Vagina (tissue), 2 donors: ENCODE measurements around the gene KLC1. TPM values are rescaled to one million over a fixed set of nuclear protein-coding genes. Genes with fewer than 3 reads are reported as not detected.

Experiments used
- DNase-seq, 2 donors: peaks; one replicate each; pipeline ENCODE4 v3.0.0-alpha.2; 2017; ENCODE audit errors: extremely low spot score in 2 of 2
- H3K27ac ChIP-seq: fragments of 200-600 bp; sonication (generic); one replicate; pipeline ENCODE4 v1.5.1; 2019
- H3K27me3 ChIP-seq: fragments of 200-600 bp; sonication (generic); one replicate; pipeline ENCODE4 v1.5.1; 2019
- H3K36me3 ChIP-seq, 2 donors: fragments of 200-600 bp; sonication (generic); one replicate each; pipeline ENCODE4 v1.5.1; 2017 to 2019
- H3K4me1 ChIP-seq: fragments of 200-600 bp; sonication (generic); one replicate; pipeline ENCODE4 v1.5.1; 2019
- H3K4me3 ChIP-seq, 2 donors: fragments of 200-600 bp; sonication (generic); 1 replicate in 1 of 2; 2 replicates in 1 of 2; pipeline ENCODE4 v1.5.1; 2016 to 2019
- H3K9me3 ChIP-seq: fragments of 200-600 bp; sonication (generic); one replicate; pipeline ENCODE4 v1.5.1; 2019
- POLR2A ChIP-seq, 2 donors: fragments of 450-650 bp; IDR thresholded peaks; one replicate each; pipeline ENCODE4 v1.6.1; 2017; ENCODE audit warnings: antibody characterized with exemption in 2 of 2, mild to moderate bottlenecking in 2 of 2, moderate library complexity in 2 of 2
- POLR2AphosphoS5 ChIP-seq, 2 donors: sonication (generic); formaldehyde crosslinking; IDR thresholded peaks; one replicate each; pipeline ENCODE4 v1.9.0; 2017; ENCODE audit warnings: antibody characterized with exemption in 2 of 2, mild to moderate bottlenecking in 2 of 2, low read depth in 1 of 2; ENCODE audit not compliant: insufficient read depth in 1 of 2
- intact Hi-C: fragments of 100-400 bp; cut with DNase I; formaldehyde crosslinking; loops from one replicate; pipeline ENCODE4 v1.15.1; 2023
- total RNA-seq: library from RNA; depleted of rRNA; stranded (reverse); fragments of >200 nt; gene quantifications from one replicate; pipeline ENCODE4 v1.2.3, GENCODE V29; 2016
- TF ChIP-seq, protein P1 (sequence below), 3 experiments: fragments of 450-650 bp in 2 of 3; fragments of 200-600 bp in 1 of 3; sonication (generic) in 1 of 3; IDR thresholded peaks; one replicate each; pipeline ENCODE4 v1.5.1; 2017 to 2019; ENCODE audit warnings: antibody characterized with exemption in 3 of 3, mild to moderate bottlenecking in 2 of 3, moderate library complexity in 2 of 3

KLC1 gene
- total RNA-seq, 1 donor from 2014 or later: 322 TPM

DNA sequence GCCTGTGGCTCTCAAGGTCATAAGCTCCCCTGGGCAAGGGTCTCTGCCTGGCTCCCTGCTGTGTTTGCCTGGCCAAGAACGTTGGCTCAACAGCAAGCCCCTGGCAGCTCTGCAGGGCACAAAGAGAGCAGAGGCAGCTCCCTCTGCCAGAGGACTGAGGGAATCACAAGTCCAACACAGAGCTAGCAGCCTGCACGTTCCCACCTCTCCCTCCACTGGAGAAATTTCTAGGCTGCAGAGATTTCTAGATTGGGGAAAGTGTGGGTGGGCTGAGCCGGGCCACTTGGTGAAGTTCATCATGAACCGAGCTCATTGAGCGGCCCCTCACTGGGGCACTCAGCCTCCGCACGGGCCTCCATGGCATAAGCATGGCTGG is 106.4 kb downstream of the KLC1 start:
- Histone ChIP-seq H3K27me3 (no peaks in the 10 kb centered on the region), H3K4me3 (no peak overlapping the region), H3K4me1 (peaks cover 57% of the 10 kb centered on the region), H3K9me3 (no peaks in the 10 kb centered on the region), H3K36me3 (peaks cover 0 to 26% of the 10 kb centered on the region in 2 donors), H3K27ac (peak overlapping the region; percentile 73)
- DNase-seq: no peak
- intact Hi-C loops: no loop called here
- no peak for TF ChIP-seq POLR2AphosphoS5 (IDR thresholded peaks at IDR 0.05; ENCODE audit: insufficient read depth in 1 of 2, low read depth in 1 of 2)

DNA sequence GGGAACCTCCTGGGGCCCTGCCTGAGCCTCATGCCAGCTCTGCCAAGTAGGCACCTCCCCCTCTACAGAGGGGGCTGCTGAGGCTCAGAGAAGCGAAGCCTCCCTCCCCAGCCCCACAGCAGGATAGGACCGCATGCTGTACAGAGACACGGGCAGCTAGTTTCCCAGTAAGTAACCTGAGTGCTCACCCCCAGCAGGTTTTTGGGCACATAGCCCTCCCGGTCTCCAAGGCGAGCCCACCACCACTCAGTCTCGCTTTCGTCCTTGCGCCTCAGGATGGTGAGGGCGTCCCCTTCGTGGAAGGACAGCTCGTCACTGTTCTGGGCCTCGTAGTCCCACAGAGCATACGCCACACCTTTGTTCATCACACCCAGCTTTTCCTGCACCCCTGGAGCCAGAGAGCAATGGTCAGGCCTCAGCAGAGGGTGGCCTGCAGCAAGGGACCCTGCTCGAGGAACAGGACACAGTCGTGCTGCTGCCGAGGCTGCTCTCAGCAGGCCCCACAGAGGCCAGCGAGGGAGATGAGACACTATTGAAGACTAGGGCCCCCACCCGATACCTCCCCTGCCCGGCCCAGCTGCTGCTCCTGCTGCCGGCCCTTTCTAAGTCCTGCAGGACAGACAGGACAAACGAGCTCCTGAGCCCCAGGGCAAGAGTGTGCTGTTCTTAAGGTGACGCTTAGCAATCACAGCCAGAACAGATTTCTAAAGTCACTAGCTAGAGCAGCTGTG is 107.0 kb downstream of the KLC1 start:
- Histone ChIP-seq H3K27me3 (no peaks in the 10 kb centered on the region), H3K4me3 (no peak overlapping the region), H3K4me1 (peaks cover 52% of the 10 kb centered on the region), H3K27ac (peak overlapping the region; percentile 73), H3K9me3 (no peaks in the 10 kb centered on the region), H3K36me3 (peaks cover 0 to 22% of the 10 kb centered on the region in 2 donors)
- intact Hi-C loops: no loop called here
- TF ChIP-seq POLR2A (IDR thresholded peaks at IDR 0.05) (no peak), POLR2AphosphoS5 (IDR thresholded peaks at IDR 0.05; ENCODE audit: insufficient read depth in 1 of 2, low read depth in 1 of 2) (no peak)
- TF ChIP-seq, protein P1, sequence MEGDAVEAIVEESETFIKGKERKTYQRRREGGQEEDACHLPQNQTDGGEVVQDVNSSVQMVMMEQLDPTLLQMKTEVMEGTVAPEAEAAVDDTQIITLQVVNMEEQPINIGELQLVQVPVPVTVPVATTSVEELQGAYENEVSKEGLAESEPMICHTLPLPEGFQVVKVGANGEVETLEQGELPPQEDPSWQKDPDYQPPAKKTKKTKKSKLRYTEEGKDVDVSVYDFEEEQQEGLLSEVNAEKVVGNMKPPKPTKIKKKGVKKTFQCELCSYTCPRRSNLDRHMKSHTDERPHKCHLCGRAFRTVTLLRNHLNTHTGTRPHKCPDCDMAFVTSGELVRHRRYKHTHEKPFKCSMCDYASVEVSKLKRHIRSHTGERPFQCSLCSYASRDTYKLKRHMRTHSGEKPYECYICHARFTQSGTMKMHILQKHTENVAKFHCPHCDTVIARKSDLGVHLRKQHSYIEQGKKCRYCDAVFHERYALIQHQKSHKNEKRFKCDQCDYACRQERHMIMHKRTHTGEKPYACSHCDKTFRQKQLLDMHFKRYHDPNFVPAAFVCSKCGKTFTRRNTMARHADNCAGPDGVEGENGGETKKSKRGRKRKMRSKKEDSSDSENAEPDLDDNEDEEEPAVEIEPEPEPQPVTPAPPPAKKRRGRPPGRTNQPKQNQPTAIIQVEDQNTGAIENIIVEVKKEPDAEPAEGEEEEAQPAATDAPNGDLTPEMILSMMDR (IDR thresholded peaks at IDR 0.05): no peak
- DNase-seq: no peak

DNA sequence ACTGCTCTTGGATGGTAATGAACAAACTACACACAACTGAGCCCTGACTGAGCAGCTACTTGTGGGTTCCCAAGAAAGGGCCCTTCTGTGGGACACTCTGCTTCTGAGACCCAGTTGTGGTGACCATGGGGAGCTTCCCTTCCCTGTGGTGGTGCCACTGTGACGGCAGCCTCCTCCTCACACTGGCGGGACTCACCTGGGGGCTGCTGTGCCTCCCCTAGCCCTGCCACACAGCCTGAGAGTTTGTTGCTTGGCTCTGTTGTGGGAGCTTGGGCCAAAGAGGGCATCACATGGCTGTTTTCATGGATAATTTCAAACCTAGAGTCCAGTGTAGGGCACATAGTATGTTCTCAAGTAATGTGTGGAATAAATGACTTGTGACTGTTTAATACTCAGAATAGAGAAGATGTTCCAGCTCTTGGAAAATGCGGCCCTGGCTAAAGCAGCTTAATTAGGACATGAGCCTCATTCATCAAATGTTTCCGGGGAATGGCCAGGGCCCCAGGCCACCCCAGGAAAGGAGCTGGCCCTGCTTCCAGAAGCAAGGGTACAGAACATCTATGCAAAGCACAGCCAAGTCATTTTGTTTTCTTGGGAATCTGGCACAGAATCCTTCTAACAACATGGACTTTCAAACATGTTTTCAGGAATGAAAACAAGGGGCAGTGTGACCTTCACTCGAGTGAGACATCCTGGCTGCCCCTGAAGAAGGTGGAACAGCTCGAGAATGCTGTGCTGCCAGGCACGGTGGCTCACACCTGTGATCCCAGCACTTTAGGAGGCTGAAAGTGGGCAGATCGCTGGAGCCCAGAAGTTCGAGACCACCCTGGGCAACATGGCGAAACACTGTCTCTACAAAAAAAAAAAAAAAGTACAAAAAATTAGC is 107.8 kb downstream of the KLC1 start:
- TF ChIP-seq, protein P1 (IDR thresholded peaks at IDR 0.05): no peak
- TF ChIP-seq POLR2AphosphoS5 (IDR thresholded peaks at IDR 0.05; ENCODE audit: insufficient read depth in 1 of 2, low read depth in 1 of 2) (peak in 1 of 2 donors; percentile 71), POLR2A (IDR thresholded peaks at IDR 0.05) (no peak)
- H3K4me1 ChIP-seq: peaks cover 52% of the 10 kb centered on the region
- intact Hi-C loops: no loop called here
- H3K36me3 ChIP-seq: peaks cover 0 to 15% of the 10 kb centered on the region in 2 donors
- DNase-seq: no peak
- no peaks in the 10 kb centered on the region for H3K27me3 ChIP-seq
- no peak overlapping the region for H3K4me3 ChIP-seq
- no peaks in the 10 kb centered on the region for H3K9me3 ChIP-seq
- peak overlapping the region; percentile 73 for H3K27ac ChIP-seq

DNA sequence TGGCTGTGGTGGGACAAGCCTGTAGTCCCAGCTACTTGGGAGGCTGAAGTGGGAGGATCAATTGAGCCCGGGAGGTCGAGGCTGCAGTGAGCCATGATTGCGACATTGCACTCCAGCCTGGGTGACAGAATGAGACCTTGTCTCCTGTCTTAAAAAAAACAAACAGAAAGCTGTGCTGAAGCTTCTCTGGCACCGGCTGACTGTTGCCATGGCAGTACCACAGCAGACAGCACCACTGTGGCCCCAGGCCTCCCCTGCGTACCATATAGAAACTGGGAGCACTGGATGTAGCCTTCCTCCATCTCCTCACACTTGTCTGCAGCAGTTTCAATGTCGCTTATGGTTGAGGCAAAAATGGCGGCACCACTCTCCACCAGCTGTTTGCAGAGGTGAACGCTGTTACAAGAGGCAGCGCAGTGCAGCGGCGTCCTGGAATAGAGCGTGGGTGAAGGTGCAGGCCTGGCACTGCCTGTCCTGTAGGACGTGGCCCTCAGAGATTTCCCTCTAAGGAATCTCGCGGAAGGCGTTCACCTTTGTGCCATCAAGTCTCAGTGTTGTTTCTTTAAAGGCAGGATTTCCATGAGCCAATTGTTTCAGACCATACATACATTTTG is 108.5 kb downstream of the KLC1 start:
- H3K4me3 ChIP-seq: no peak overlapping the region
- peaks cover 46% of the 10 kb centered on the region for H3K4me1 ChIP-seq
- peak overlapping the region; percentile 73 for H3K27ac ChIP-seq
- peaks cover 0 to 11% of the 10 kb centered on the region in 2 donors for H3K36me3 ChIP-seq
- no peak for DNase-seq
- TF ChIP-seq POLR2AphosphoS5 (IDR thresholded peaks at IDR 0.05; ENCODE audit: insufficient read depth in 1 of 2, low read depth in 1 of 2) (no peak), POLR2A (IDR thresholded peaks at IDR 0.05) (no peak)
- TF ChIP-seq, protein P1 (IDR thresholded peaks at IDR 0.05): no peak
- no peaks in the 10 kb centered on the region for H3K9me3 ChIP-seq
- intact Hi-C loops: no loop called here
- H3K27me3 ChIP-seq: no peaks in the 10 kb centered on the region

DNA sequence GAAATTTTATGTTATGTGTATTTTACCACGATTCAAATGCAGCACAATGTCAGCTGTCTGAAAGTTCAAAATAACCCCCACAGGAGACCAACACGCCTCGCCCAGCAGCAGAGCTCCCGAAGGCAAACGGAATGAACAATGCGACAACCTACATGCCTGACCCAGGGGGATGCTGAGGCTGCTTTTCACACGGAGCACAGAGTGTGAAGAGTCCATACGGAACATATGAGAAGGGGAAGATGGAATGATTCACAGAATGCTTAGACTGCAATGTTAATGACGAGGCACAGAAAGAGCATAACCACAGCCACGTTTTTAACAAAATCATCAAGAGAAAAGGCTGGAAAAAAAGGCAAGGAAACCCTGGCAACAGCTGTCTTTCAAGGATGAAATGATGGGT is 109.2 kb downstream of the KLC1 start:
- Histone ChIP-seq H3K27me3 (no peaks in the 10 kb centered on the region), H3K4me1 (peaks cover 40% of the 10 kb centered on the region), H3K27ac (no peak overlapping the region), H3K36me3 (peaks cover 0 to 11% of the 10 kb centered on the region in 2 donors), H3K4me3 (no peak overlapping the region), H3K9me3 (no peaks in the 10 kb centered on the region)
- no peak for TF ChIP-seq POLR2A (IDR thresholded peaks at IDR 0.05)
- no peak for TF ChIP-seq POLR2AphosphoS5 (IDR thresholded peaks at IDR 0.05; ENCODE audit: insufficient read depth in 1 of 2, low read depth in 1 of 2)
- TF ChIP-seq, protein P1 (IDR thresholded peaks at IDR 0.05): no peak
- intact Hi-C loops: no loop called here
- no peak for DNase-seq
